Measurements from ENCODE around the gene SAMD4A.

The SAMD4A gene

GRCh38 chr14:54754623-54755386, 187.9 kb downstream of the SAMD4A start:
- Histone ChIP-seq H3K9me3 (no peaks in the 10 kb centered on the region), H3K4me3 (ENCODE audit: low read depth in 1 of 2, low read length in 1 of 2) (no peak overlapping the region), H3K36me3 (no peaks in the 10 kb centered on the region), H3K27ac (no peak overlapping the region), H3K4me1 (ENCODE audit: control insufficient read depth in 1 of 2, insufficient read depth in 1 of 2, low read depth in 1 of 2, low read length in 1 of 2) (no peaks in the 10 kb centered on the region), H3K27me3 (peaks cover 15% of the 10 kb centered on the region)
- TF ChIP-seq CTCF (IDR thresholded peaks at IDR 0.05): no peak

GRCh38 chr14:54756656-54757392, 189.9 kb downstream of the SAMD4A start:
- Histone ChIP-seq H3K27ac (no peak overlapping the region), H3K36me3 (no peaks in the 10 kb centered on the region)
- TF ChIP-seq CTCF (IDR thresholded peaks at IDR 0.05): no peak

GRCh38 chr14:54758041-54758440, 191.1 kb downstream of the SAMD4A start:
- H3K4me3 ChIP-seq (ENCODE audit: low read depth in 1 of 2, low read length in 1 of 2): no peak overlapping the region
- no peaks in the 10 kb centered on the region for H3K9me3 ChIP-seq
- no peaks in the 10 kb centered on the region for H3K36me3 ChIP-seq
- no peaks in the 10 kb centered on the region for H3K4me1 ChIP-seq (ENCODE audit: control insufficient read depth in 1 of 2, insufficient read depth in 1 of 2, low read depth in 1 of 2, low read length in 1 of 2)
- no peak overlapping the region for H3K27ac ChIP-seq
- TF ChIP-seq CTCF (IDR thresholded peaks at IDR 0.05): no peak
- peaks cover 11% of the 10 kb centered on the region for H3K27me3 ChIP-seq

More at GRCh38 chr14:54756656-54757392, 189.9 kb downstream of the SAMD4A start:
- no peaks in the 10 kb centered on the region for H3K4me1 ChIP-seq (ENCODE audit: control insufficient read depth in 1 of 2, insufficient read depth in 1 of 2, low read depth in 1 of 2, low read length in 1 of 2)
- peaks cover 11% of the 10 kb centered on the region for H3K27me3 ChIP-seq
- no peak overlapping the region for H3K4me3 ChIP-seq (ENCODE audit: low read depth in 1 of 2, low read length in 1 of 2)
- no peaks in the 10 kb centered on the region for H3K9me3 ChIP-seq

- H3K27ac ChIP-seq: no peak overlapping the region
- no peaks in the 10 kb centered on the region for H3K36me3 ChIP-seq
- no peak for TF ChIP-seq CTCF (IDR thresholded peaks at IDR 0.05)
- H3K27me3 ChIP-seq: peaks cover 11% of the 10 kb centered on the region
- H3K4me3 ChIP-seq (ENCODE audit: low read depth in 1 of 2, low read length in 1 of 2): no peak overlapping the region
- no peaks in the 10 kb centered on the region for H3K9me3 ChIP-seq
- no peaks in the 10 kb centered on the region for H3K4me1 ChIP-seq (ENCODE audit: control insufficient read depth in 1 of 2, insufficient read depth in 1 of 2, low read depth in 1 of 2, low read length in 1 of 2)
Observed at GRCh38 chr14:54759982-54760585, 193.2 kb downstream of the SAMD4A start.

- H3K27ac ChIP-seq: no peak overlapping the region
- H3K9me3 ChIP-seq: no peaks in the 10 kb centered on the region
- no peaks in the 10 kb centered on the region for H3K36me3 ChIP-seq
- no peaks in the 10 kb centered on the region for H3K4me1 ChIP-seq (ENCODE audit: control insufficient read depth in 1 of 2, insufficient read depth in 1 of 2, low read depth in 1 of 2, low read length in 1 of 2)
- H3K27me3 ChIP-seq: peaks cover 11% of the 10 kb centered on the region
- no peak overlapping the region for H3K4me3 ChIP-seq (ENCODE audit: low read depth in 1 of 2, low read length in 1 of 2)
- TF ChIP-seq CTCF (IDR thresholded peaks at IDR 0.05): no peak
Observed at GRCh38 chr14:54760866-54761575, 194.1 kb downstream of the SAMD4A start.
